ENCODE results near the gene DTNBP1. TPM values are rescaled to one million over a fixed set of nuclear protein-coding genes. Genes with fewer than 3 reads are reported as not detected.

The DTNBP1 gene
- total and polyA plus RNA-seq, 2 donors (not counting 3 experiments of a cell fraction or from before 2014, with no cell fraction given) = 24.3 to 28.9 TPM

DNA sequence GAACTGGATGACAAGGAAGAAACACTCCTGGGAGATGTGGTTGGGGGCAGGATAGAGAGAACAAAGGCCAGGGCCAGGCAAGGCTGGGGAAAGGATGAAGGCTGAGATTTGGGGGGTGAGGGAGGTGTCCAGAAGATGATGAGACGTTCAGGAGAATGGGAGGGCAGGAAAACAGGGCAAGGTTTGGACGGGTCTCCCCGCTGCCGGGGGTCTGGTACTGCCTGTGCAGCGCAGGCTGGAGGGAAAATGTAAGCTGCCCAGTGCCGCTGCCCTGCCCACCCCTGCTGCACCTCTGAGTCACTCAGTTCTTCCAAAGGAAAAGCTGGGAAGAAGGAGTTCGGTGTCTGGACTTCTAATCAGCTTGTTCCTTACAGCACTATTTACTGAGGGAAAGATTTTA is 130.9 kb downstream of the DTNBP1 start:
- intact Hi-C loops (cut with micrococcal nuclease) = no loop called here
- dilution Hi-C loops (cut with MboI; ENCODE audit: extremely low pct_ligation_motif_present, low sequenced_read_pairs) = no loop called here
- CTCF ChIA-PET = no interaction called here

More for the DNA sequence above, 130.9 kb downstream of the DTNBP1 start:
- Histone ChIP-seq H3K4me2 (ENCODE audit: insufficient read depth, low read length) (no peak overlapping the region), H3K27ac (ENCODE audit: insufficient read depth, low read depth, low read length) (no peak overlapping the region), H3K9ac (replicated peaks; ENCODE audit: extremely low read depth, insufficient read depth, low read length) (no peak overlapping the region), H3K36me3 (ENCODE audit: control insufficient read depth in 2 of 2, extremely low read depth in 1 of 2, insufficient read depth in 2 of 2, low read length in 2 of 2) (peaks cover 0 to 2% of the 10 kb centered on the region in 2 experiments), H3K27me3 (ENCODE audit: control insufficient read depth in 2 of 2, insufficient read depth in 2 of 2, low read length in 2 of 2) (no peaks in the 10 kb centered on the region), H2AFZ (ENCODE audit: low read depth, low read length) (no peak overlapping the region), H4K20me1 (replicated peaks; ENCODE audit: control insufficient read depth, extremely low read depth, insufficient read depth, low read length) (no peaks in the 10 kb centered on the region), H3K9me1 (replicated peaks; ENCODE audit: control insufficient read depth, extremely low read depth, insufficient read depth, low read length) (no peaks in the 10 kb centered on the region), H3K4me1 (ENCODE audit: control insufficient read depth, extremely low read depth, insufficient read depth, low read length) (no peaks in the 10 kb centered on the region), H3K9me3 (replicated peaks; ENCODE audit: control insufficient read depth, insufficient read depth, low read length) (no peaks in the 10 kb centered on the region), H3K79me2 (ENCODE audit: control insufficient read depth, insufficient read depth, low read length) (no peaks in the 10 kb centered on the region), H3K4me3 (replicated peaks in 1 of 3; ENCODE audit: insufficient read depth in 1 of 3, low read depth in 1 of 3, low read length in 3 of 3) (no peak overlapping the region)
- no TSS peak for BruUV-seq (replicated peaks)
- DNase-seq (ENCODE audit: low read depth, low spot score) (no peak), FAIRE-seq (no peak)
- POLR2A ChIA-PET = no interaction called here
- TF ChIP-seq, protein P1, sequence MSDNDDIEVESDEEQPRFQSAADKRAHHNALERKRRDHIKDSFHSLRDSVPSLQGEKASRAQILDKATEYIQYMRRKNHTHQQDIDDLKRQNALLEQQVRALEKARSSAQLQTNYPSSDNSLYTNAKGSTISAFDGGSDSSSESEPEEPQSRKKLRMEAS (IDR thresholded peaks at IDR 0.05; ENCODE audit: insufficient read depth, insufficient read length) = no peak
- TF ChIP-seq POLR2AphosphoS5 (IDR thresholded peaks at IDR 0.05; ENCODE audit: insufficient read depth, low read depth, low read length) (no peak), POLR2A (IDR thresholded peaks at IDR 0.05; ENCODE audit: low read depth, low read length) (no peak), FOS (IDR thresholded peaks at IDR 0.05; ENCODE audit: borderline replicate concordance, insufficient read depth, low read length) (no peak), JUN (IDR thresholded peaks at IDR 0.05; ENCODE audit: borderline replicate concordance, insufficient read depth, insufficient read length, low read depth) (no peak), GATA2 (IDR thresholded peaks at IDR 0.05; ENCODE audit: insufficient read depth, insufficient read length, low read depth, low read length) (no peak), MYC (IDR thresholded peaks at IDR 0.05; ENCODE audit: low read depth, low read length) (no peak), EZH2 (IDR thresholded peaks at IDR 0.05; ENCODE audit: borderline replicate concordance, low read depth, low read length, severe bottlenecking) (no peak)
- TF ChIP-seq, protein P2, sequence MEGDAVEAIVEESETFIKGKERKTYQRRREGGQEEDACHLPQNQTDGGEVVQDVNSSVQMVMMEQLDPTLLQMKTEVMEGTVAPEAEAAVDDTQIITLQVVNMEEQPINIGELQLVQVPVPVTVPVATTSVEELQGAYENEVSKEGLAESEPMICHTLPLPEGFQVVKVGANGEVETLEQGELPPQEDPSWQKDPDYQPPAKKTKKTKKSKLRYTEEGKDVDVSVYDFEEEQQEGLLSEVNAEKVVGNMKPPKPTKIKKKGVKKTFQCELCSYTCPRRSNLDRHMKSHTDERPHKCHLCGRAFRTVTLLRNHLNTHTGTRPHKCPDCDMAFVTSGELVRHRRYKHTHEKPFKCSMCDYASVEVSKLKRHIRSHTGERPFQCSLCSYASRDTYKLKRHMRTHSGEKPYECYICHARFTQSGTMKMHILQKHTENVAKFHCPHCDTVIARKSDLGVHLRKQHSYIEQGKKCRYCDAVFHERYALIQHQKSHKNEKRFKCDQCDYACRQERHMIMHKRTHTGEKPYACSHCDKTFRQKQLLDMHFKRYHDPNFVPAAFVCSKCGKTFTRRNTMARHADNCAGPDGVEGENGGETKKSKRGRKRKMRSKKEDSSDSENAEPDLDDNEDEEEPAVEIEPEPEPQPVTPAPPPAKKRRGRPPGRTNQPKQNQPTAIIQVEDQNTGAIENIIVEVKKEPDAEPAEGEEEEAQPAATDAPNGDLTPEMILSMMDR (IDR thresholded peaks at IDR 0.05; ENCODE audit: extremely low read depth in 1 of 2, insufficient read depth in 1 of 2, low read depth in 1 of 2, low read length in 2 of 2) = no peak
